GM21515 (cell line): ENCODE results near the gene ARHGAP12.
A peak's percentile ranks its signal among the peaks of the same experiment; 100 is the strongest.
"Not testable (repeated sequence)": the region's sequence is repeated elsewhere in the genome, so short reads cannot be mapped to it uniquely, and the experiment has no call there.

ENCODE experiments used
- ATAC-seq: cut with Tn5 transposase; IDR thresholded peaks from one replicate; pipeline ENCODE4 v1.9.1; 2021; ENCODE audit not compliant: unreplicated experiment

The ARHGAP12 gene

DNA sequence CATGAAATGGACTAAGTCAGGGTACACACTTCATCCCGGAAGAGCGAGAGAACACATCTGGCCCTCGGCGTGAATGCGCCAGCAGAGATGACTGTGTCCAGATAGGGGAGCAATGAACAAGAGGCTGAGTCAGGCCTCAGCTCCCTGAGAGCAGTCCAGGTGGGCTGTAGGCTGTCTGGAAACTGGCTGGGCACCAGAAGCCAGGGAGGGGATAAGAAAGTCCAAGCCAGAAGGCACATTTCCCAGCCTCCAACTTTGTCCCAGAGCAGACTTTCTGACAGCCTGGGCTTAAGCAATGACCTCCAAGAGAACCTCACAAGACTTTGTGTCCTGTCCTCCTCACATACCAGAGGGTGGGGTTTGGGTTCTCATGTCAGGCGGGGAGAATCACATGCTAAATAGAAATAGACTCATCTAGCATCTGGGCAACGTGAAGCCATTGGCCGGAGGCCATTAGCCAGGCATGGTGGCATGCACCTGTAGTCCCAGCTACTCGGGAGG lies 157.2 kb downstream of the ARHGAP12 start:
- no peak for ATAC-seq

GRCh38 chr10:31770307-31770902 lies 158.2 kb downstream of the ARHGAP12 start:
- ATAC-seq, result peak; percentile 78

GRCh38 chr10:31769564-31769963 lies 159.1 kb downstream of the ARHGAP12 start:
- no peak for ATAC-seq

DNA sequence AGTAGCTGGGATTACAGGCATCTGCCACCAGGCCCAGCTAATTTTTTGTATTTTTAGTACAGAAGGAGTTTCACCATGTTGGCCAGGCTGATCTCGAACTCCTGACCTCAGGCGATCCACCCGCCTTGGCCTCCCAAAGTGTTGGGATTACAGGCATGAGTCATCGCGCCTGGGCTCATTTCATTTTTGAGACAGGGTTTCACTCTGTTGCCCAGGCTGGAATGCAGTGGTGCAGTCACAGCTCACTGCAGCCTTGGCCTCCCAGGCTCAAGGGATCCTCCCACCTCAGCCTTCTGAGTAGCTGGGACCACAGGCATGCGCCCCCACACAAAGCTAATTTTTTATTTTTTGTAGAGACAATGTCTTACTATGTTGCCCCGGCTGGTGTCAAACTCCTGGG lies 159.7 kb downstream of the ARHGAP12 start:
- not testable (repeated sequence) for ATAC-seq

DNA sequence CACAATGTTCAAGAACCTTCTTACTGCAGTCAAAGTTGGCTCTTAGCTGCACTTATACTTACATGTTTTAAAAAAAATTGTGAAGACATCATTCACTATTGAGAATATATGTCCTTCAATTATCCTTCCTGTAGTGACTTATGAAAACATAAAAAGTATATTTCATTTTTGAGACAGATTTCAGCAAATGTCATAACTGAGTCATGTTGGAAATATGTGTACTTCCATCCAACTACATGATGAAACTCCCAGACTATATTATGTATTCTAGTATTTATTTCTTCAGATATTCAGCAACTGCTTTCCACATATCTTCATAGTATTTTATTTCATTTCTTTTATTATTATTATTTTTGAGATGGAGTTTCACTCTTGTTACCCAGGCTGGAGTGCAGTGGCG lies 160.2 kb downstream of the ARHGAP12 start:
- ATAC-seq, result no peak

DNA sequence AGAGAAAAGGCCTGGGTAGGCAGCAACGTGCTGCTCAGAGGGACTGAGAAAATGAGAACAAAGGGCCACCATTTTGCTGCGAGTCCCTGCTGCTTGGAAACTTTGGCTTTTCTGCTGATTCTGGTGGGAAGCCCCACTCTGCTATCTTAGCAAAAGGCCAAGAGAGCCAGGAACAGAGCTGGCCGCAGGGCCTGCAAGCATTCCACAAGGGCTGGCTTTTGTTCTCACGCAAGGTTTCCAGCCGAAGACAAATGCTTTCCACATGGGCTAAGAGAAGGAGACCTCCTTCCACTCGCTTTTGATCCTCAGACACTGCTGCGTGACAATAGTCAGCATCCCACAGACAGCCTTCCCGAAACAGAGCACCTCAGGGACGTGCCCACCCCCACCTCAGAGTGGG lies 163.1 kb downstream of the ARHGAP12 start:
- ATAC-seq, result no peak

GRCh38 chr10:31762316-31762715 lies 166.3 kb downstream of the ARHGAP12 start:
- ATAC-seq, result no peak

GRCh38 chr10:31761156-31761555 lies 167.5 kb downstream of the ARHGAP12 start:
- ATAC-seq, result no peak

- ATAC-seq, result no peak
Measured at GRCh38 chr10:31760674-31761081, 168.0 kb downstream of the ARHGAP12 start.

DNA sequence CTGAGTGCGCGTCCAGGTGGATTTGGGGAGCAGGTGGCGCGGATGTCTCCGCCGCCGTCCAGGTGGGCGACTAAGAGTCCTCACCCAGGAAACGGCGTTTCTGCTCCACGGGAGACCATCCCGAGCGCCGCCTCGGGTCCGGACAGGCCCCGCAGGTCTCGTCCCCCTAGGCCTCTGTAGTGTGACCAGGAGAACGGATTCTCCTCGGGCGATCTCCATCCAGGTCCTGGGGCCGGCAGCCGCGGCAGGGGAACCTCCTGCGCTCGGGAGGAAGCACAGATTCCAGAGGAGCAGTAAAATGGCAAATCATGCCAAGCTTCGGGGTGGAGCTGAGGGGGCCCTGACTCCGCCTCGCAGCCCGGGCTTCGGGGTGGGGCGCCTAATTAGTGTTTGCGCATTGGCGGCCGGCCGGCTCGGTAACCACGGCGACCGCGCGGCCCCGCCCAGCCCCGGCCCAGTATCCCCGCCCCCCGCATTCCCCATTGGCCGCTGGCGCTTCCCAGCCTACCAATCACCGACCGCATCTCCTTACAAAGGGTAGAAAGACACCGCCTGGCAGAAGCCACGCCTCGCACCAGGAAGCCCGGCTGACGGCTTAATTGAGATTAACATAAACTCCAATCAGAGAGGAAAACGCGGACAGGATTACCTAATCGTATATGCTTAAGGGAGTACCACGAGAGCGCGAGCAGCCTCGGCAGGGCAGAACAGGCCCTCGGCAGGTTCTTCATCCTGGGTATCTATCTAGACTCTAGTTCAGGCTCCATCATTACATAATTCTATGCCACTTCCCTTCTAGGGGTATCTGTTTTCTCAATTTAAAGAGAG lies 168.6 kb downstream of the ARHGAP12 start:
- peak; percentile 97 for ATAC-seq

GRCh38 chr10:31759124-31759798 lies 169.4 kb downstream of the ARHGAP12 start:
- no peak for ATAC-seq

DNA sequence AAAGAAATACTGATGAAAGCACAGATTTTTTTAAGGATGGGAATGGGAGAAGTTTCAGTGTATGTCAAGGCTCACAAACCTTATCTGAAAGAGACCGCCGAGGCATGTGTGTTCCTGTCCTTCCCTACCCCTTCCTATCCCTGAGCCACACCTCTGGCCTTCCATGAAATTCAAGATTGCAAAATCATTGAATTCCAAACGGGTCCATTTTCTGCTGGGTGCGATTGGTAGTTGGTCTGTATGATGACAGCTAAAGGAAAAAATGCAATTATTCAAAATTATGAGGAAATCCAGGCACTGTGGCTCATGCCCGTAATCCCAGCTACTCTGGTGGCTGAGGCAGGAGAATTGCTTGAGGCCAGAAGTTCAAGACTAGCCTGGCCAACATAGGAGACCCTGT lies 170.1 kb downstream of the ARHGAP12 start:
- ATAC-seq, result no peak

DNA sequence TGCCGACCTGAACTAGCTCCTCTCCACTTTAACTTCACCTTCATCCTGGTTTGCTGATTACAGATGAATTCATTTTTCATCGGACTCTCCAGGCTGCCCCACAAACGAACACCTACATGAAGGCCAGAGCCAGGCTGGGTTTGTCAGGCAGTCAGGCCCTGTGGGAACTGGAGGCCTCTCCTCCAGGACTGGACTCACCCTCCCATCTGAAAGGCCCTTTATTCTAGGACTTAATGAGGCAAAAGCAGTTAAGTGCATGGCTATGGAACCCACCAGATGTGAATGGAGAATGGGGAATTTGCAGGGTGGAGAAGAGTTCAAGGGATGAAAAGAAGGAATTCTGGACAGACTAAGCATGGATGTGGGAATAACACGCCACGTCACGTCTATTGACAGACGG lies 170.8 kb downstream of the ARHGAP12 start:
- ATAC-seq, result no peak

- ATAC-seq, result no peak
Measured at GRCh38 chr10:31757386-31757791, 171.2 kb downstream of the ARHGAP12 start.

- no peak for ATAC-seq
Measured at GRCh38 chr10:31756729-31757110, 171.9 kb downstream of the ARHGAP12 start.

DNA sequence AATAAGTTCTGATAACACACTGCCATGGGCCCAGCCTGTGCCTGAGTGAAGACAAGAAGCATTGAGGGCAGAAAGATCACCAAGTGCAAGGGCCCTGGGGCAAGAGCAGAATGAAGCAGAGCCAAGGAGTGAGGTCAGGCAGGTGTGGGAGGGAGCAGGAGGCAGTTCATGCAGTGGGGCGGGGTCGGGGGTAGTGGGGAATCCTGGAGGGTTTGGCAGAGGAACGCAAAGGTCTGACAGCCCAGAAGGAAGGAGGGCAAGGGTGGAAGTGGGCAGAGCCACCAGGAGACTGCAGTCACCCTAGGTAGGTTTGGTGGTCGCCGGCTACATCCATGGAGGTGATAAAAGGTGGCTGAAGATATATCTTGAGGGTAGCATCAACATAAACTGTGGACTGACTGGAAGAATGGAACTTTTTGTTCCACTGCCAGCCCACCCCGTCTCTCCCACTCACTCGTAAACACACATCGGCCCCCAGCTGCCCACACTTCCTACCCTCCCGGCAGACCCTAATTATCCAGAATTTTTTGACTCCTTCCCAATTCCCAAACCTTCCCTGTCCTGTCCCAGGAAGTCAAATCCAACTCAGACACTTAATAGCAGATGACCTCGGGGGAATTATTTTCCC lies 172.4 kb downstream of the ARHGAP12 start:
- ATAC-seq, result no peak
